Measurements from ENCODE around the gene PNLIPRP2.

- TF ChIP-seq POLR2A (IDR thresholded peaks at IDR 0.05; ENCODE audit: borderline replicate concordance, extremely low read depth, insufficient read depth, insufficient read length) (no peak), SRF (IDR thresholded peaks at IDR 0.05; ENCODE audit: low read depth) (no peak), CTCF (IDR thresholded peaks at IDR 0.05 in 2 of 3, conservative IDR thresholded peaks at IDR 0.05 in 1 of 3; ENCODE audit: borderline replicate concordance in 1 of 3, insufficient read depth in 1 of 3, low read depth in 2 of 3, low read length in 2 of 3) (no peak), CEBPB (IDR thresholded peaks at IDR 0.05; ENCODE audit: low read depth) (no peak), REST (IDR thresholded peaks at IDR 0.05; ENCODE audit: low read depth) (no peak), EZH2 (IDR thresholded peaks at IDR 0.05) (no peak), JUND (IDR thresholded peaks at IDR 0.05) (no peak), ZFX (IDR thresholded peaks at IDR 0.05) (no peak), POLR2AphosphoS5 (IDR thresholded peaks at IDR 0.05; ENCODE audit: low read depth, low read length) (no peak), ZNF274 (IDR thresholded peaks at IDR 0.05; ENCODE audit: low read depth, low read length) (no peak)
Measured at GRCh38 chr10:116687633-116688032, 66.9 kb downstream of the PNLIPRP2 start.

All from HCT116 (cell line).